GM12801 (cell line): ENCODE data around the gene KIRREL3.

ENCODE experiments used
- CTCF ChIP-seq: IDR thresholded peaks from one replicate; pipeline ENCODE4 v1.5.1; 2011; ENCODE audit warnings: control low read depth; ENCODE audit not compliant: insufficient read length; ENCODE audit errors: extremely low read depth

The KIRREL3 gene

GRCh38 chr11:126855536-126855935, 145.0 kb downstream of the KIRREL3 start:
- TF ChIP-seq CTCF: no peak

- no peak for TF ChIP-seq CTCF
Observed at GRCh38 chr11:126853732-126854131, 146.8 kb downstream of the KIRREL3 start.

- no peak for TF ChIP-seq CTCF
Observed at GRCh38 chr11:126844789-126845188, 155.8 kb downstream of the KIRREL3 start.

- TF ChIP-seq CTCF: no peak
Observed at GRCh38 chr11:126843096-126843495, 157.5 kb downstream of the KIRREL3 start.

- TF ChIP-seq CTCF: no peak
Observed at GRCh38 chr11:126841999-126842398, 158.6 kb downstream of the KIRREL3 start.

- TF ChIP-seq CTCF: no peak
Observed at GRCh38 chr11:126840975-126841374, 159.6 kb downstream of the KIRREL3 start.

- TF ChIP-seq CTCF: no peak
Observed at GRCh38 chr11:126840201-126840886, 160.2 kb downstream of the KIRREL3 start.
